WTC11 (cell line): ENCODE results near the gene ZCWPW1. TPM values are rescaled to one million over a fixed set of nuclear protein-coding genes. Genes with fewer than 3 reads are reported as not detected.

ENCODE experiments used
- ATAC-seq: fragments of 200-7000 bp; cut with Tn5 transposase; 2 replicates; pipeline ENCODE4 v1.10.0; 2021; ENCODE audit warnings: mild to moderate bottlenecking, moderate library complexity
- CTCF ChIA-PET: fragments of 300-600 bp; sonication (Branson Sonifier 250); formaldehyde crosslinking; loops from one replicate; lab custom pipeline; 2021; ENCODE audit warnings: antibody characterized with exemption; lab: Charles Lee
- POLR2A ChIA-PET: fragments of 350-600 bp; sonication (Branson Sonifier 250); formaldehyde crosslinking; loops from one replicate; lab custom pipeline; 2021; ENCODE audit warnings: antibody characterized with exemption; lab: Charles Lee
- DNase-seq: peaks from one replicate; pipeline ENCODE4 v3.0.0; 2021; ENCODE audit warnings: low spot score
- H3K27ac Mint-ChIP-seq: 2 replicates; pipeline ENCODE4 v1.8.0; 2021; ENCODE audit warnings: mixed read lengths
- H3K27me3 Mint-ChIP-seq: 2 replicates; pipeline ENCODE4 v1.8.0; 2021; ENCODE audit warnings: low read depth, mild to moderate bottlenecking, moderate library complexity, mixed read lengths
- H3K36me3 Mint-ChIP-seq: 2 replicates; pipeline ENCODE4 v1.8.0; 2021; ENCODE audit warnings: mixed read lengths
- H3K4me1 Mint-ChIP-seq: 2 replicates; pipeline ENCODE4 v1.8.0; 2022; ENCODE audit warnings: mixed read lengths
- H3K4me3 Mint-ChIP-seq: 2 replicates; pipeline ENCODE4 v1.8.0; 2021; ENCODE audit warnings: mild to moderate bottlenecking, moderate library complexity, mixed read lengths
- H3K9me3 Mint-ChIP-seq: 2 replicates; pipeline ENCODE4 v1.8.0; 2021; ENCODE audit warnings: mixed read lengths
- CREM ChIP-seq: sonication (generic); formaldehyde crosslinking; IDR thresholded peaks from 2 replicates; pipeline ENCODE4 v1.8.1; 2022; ENCODE audit warnings: mild to moderate bottlenecking, missing genetic modification reagents, moderate library complexity
- EMX1 ChIP-seq: fragments of 250-450 bp; sonication (Bioruptor Pico); IDR thresholded peaks from 2 replicates; pipeline ENCODE4 v1.8.0; 2021; ENCODE audit warnings: mild to moderate bottlenecking
- ETV6 ChIP-seq: sonication (generic); formaldehyde crosslinking; IDR thresholded peaks from 2 replicates; pipeline ENCODE4 v1.8.1; 2022; ENCODE audit warnings: mild to moderate bottlenecking, missing genetic modification reagents
- HMGA2 ChIP-seq: fragments of 250-450 bp; sonication (Bioruptor Pico); IDR thresholded peaks from 2 replicates; pipeline ENCODE4 v1.4.0; 2021; ENCODE audit warnings: mild to moderate bottlenecking, moderate library complexity
- JAZF1 ChIP-seq: fragments of 250-450 bp; sonication (Bioruptor Pico); IDR thresholded peaks from 2 replicates; pipeline ENCODE4 v1.9.0; 2021; ENCODE audit warnings: moderate library complexity, mild to moderate bottlenecking, inconsistent platforms
- NR1H2 ChIP-seq: sonication (generic); formaldehyde crosslinking; IDR thresholded peaks from 2 replicates; pipeline ENCODE4 v1.9.0; 2021; ENCODE audit warnings: mild to moderate bottlenecking, moderate library complexity, missing genetic modification reagents
- NR3C1 ChIP-seq: sonication (generic); formaldehyde crosslinking; conservative IDR thresholded peaks from 2 replicates; pipeline ENCODE4 v1.8.1; 2023; ENCODE audit warnings: low read depth, mild to moderate bottlenecking, missing genetic modification reagents
- TCF7 ChIP-seq: sonication (generic); formaldehyde crosslinking; IDR thresholded peaks from 2 replicates; pipeline ENCODE4 v1.8.0; 2022; ENCODE audit warnings: mild to moderate bottlenecking, low read depth, missing genetic modification reagents, moderate library complexity
- TP53 ChIP-seq: sonication (generic); formaldehyde crosslinking; IDR thresholded peaks from 2 replicates; pipeline ENCODE4 v1.8.1; 2023; ENCODE audit warnings: mild to moderate bottlenecking, missing genetic modification reagents
- ZNF219 ChIP-seq: sonication (generic); formaldehyde crosslinking; IDR thresholded peaks from 2 replicates; pipeline ENCODE4 v1.8.0; 2023; ENCODE audit warnings: missing genetic modification reagents, mild to moderate bottlenecking, borderline replicate concordance
- ZNF317 ChIP-seq: sonication (generic); formaldehyde crosslinking; IDR thresholded peaks from 2 replicates; pipeline ENCODE4 v1.8.1; 2023; ENCODE audit warnings: low read depth, mild to moderate bottlenecking, moderate library complexity, missing genetic modification reagents, borderline replicate concordance
- ZNF423 ChIP-seq: fragments of 250-450 bp; sonication (Bioruptor Pico); IDR thresholded peaks from 2 replicates; pipeline ENCODE4 v2.1.2; 2022; ENCODE audit warnings: mild to moderate bottlenecking, moderate library complexity
- total RNA-seq: library from RNA; stranded (reverse); gene quantifications from 3 replicates; pipeline ENCODE4 v1.2.3, GENCODE V29; 2021
- TF ChIP-seq, protein P1 (sequence below): sonication (generic); formaldehyde crosslinking; IDR thresholded peaks from 2 replicates; pipeline ENCODE4 v1.8.0; 2023; ENCODE audit warnings: mild to moderate bottlenecking, missing genetic modification reagents
- TF ChIP-seq, protein P2 (sequence below): sonication (generic); formaldehyde crosslinking; IDR thresholded peaks from 2 replicates; pipeline ENCODE4 v1.8.0; 2022; ENCODE audit warnings: missing genetic modification reagents
- TF ChIP-seq, protein P3 (sequence below): fragments of 250-450 bp; sonication (Bioruptor Pico); IDR thresholded peaks from 2 replicates; pipeline ENCODE4 v2.1.2; 2022; ENCODE audit warnings: mild to moderate bottlenecking, moderate library complexity
- TF ChIP-seq, protein P4 (sequence below): sonication (generic); formaldehyde crosslinking; IDR thresholded peaks from 2 replicates; pipeline ENCODE4 v1.8.1; 2023; ENCODE audit warnings: mild to moderate bottlenecking, missing genetic modification reagents
- TF ChIP-seq, protein P5 (sequence below): fragments of 250-450 bp; sonication (Bioruptor Pico); IDR thresholded peaks from 2 replicates; pipeline ENCODE4 v1.9.0; 2021; ENCODE audit warnings: moderate library complexity, mild to moderate bottlenecking, inconsistent platforms, borderline replicate concordance
- TF ChIP-seq, protein P6 (sequence below): sonication (generic); formaldehyde crosslinking; IDR thresholded peaks from 2 replicates; pipeline ENCODE4 v1.8.1; 2022; ENCODE audit warnings: low read depth, missing genetic modification reagents, borderline replicate concordance
- TF ChIP-seq, protein P7 (sequence below): sonication (generic); formaldehyde crosslinking; IDR thresholded peaks from 2 replicates; pipeline ENCODE4 v1.8.1; 2022; ENCODE audit warnings: low read depth, mild to moderate bottlenecking, moderate library complexity, missing genetic modification reagents, borderline replicate concordance

The ZCWPW1 gene
- total RNA-seq, 1 experiment from 2014 or later: 1.4 TPM

DNA sequence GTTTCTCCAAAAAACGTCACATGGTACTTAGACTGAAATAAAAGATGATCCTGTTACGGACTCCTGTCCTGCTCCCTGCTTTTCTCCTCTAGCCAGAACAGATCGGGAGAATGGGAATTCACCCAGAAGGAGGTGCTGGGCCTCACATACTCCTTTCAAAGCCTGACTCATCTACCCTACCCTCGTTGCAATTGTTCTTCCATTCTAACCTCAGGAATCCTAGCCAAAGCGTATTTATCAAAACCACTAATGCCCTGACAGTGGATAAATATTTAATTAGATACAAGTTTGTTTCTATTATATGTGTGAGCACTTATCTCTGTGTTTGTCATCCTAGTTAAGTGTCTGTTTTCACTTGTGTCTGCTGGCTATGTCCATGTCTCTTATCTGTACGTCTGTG lies 21.7 kb downstream of the ZCWPW1 start:
- no peaks in the 10 kb centered on the region for H3K9me3 Mint-ChIP-seq
- no peak for ATAC-seq
- DNase-seq: no peak
- no peak overlapping the region for H3K4me3 Mint-ChIP-seq
- no peak overlapping the region for H3K27ac Mint-ChIP-seq
- H3K36me3 Mint-ChIP-seq: no peaks in the 10 kb centered on the region
- ChIA-PET POLR2A (no interaction called here), CTCF (interaction anchor here (0.6 to 2.3 kb wide), 23 partner anchors 9 to 276 kb away, joined by 3 to 20 read pairs (median 6); partner anchors contain the start of genes GAL3ST4 and ZCWPW1)
- TF ChIP-seq, protein P1, sequence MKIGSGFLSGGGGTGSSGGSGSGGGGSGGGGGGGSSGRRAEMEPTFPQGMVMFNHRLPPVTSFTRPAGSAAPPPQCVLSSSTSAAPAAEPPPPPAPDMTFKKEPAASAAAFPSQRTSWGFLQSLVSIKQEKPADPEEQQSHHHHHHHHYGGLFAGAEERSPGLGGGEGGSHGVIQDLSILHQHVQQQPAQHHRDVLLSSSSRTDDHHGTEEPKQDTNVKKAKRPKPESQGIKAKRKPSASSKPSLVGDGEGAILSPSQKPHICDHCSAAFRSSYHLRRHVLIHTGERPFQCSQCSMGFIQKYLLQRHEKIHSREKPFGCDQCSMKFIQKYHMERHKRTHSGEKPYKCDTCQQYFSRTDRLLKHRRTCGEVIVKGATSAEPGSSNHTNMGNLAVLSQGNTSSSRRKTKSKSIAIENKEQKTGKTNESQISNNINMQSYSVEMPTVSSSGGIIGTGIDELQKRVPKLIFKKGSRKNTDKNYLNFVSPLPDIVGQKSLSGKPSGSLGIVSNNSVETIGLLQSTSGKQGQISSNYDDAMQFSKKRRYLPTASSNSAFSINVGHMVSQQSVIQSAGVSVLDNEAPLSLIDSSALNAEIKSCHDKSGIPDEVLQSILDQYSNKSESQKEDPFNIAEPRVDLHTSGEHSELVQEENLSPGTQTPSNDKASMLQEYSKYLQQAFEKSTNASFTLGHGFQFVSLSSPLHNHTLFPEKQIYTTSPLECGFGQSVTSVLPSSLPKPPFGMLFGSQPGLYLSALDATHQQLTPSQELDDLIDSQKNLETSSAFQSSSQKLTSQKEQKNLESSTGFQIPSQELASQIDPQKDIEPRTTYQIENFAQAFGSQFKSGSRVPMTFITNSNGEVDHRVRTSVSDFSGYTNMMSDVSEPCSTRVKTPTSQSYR (CRISPR knock-in tag): no peak
- TF ChIP-seq JAZF1 (no peak), TP53 (CRISPR knock-in tag) (no peak), ZNF423 (no peak), ETV6 (CRISPR knock-in tag) (no peak), EMX1 (CRISPR knock-in tag) (no peak), NR3C1 (no peak), NR1H2 (CRISPR knock-in tag) (no peak)
- TF ChIP-seq, protein P2, sequence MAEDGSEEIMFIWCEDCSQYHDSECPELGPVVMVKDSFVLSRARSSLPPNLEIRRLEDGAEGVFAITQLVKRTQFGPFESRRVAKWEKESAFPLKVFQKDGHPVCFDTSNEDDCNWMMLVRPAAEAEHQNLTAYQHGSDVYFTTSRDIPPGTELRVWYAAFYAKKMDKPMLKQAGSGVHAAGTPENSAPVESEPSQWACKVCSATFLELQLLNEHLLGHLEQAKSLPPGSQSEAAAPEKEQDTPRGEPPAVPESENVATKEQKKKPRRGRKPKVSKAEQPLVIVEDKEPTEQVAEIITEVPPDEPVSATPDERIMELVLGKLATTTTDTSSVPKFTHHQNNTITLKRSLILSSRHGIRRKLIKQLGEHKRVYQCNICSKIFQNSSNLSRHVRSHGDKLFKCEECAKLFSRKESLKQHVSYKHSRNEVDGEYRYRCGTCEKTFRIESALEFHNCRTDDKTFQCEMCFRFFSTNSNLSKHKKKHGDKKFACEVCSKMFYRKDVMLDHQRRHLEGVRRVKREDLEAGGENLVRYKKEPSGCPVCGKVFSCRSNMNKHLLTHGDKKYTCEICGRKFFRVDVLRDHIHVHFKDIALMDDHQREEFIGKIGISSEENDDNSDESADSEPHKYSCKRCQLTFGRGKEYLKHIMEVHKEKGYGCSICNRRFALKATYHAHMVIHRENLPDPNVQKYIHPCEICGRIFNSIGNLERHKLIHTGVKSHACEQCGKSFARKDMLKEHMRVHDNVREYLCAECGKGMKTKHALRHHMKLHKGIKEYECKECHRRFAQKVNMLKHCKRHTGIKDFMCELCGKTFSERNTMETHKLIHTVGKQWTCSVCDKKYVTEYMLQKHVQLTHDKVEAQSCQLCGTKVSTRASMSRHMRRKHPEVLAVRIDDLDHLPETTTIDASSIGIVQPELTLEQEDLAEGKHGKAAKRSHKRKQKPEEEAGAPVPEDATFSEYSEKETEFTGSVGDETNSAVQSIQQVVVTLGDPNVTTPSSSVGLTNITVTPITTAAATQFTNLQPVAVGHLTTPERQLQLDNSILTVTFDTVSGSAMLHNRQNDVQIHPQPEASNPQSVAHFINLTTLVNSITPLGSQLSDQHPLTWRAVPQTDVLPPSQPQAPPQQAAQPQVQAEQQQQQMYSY (CRISPR knock-in tag): no peak
- TF ChIP-seq, protein P3, sequence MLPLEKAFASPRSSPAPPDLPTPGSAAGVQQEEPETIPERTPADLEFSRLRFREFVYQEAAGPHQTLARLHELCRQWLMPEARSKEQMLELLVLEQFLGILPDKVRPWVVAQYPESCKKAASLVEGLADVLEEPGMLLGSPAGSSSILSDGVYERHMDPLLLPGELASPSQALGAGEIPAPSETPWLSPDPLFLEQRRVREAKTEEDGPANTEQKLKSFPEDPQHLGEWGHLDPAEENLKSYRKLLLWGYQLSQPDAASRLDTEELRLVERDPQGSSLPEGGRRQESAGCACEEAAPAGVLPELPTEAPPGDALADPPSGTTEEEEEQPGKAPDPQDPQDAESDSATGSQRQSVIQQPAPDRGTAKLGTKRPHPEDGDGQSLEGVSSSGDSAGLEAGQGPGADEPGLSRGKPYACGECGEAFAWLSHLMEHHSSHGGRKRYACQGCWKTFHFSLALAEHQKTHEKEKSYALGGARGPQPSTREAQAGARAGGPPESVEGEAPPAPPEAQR (CRISPR knock-in tag): no peak
- TF ChIP-seq, protein P4, sequence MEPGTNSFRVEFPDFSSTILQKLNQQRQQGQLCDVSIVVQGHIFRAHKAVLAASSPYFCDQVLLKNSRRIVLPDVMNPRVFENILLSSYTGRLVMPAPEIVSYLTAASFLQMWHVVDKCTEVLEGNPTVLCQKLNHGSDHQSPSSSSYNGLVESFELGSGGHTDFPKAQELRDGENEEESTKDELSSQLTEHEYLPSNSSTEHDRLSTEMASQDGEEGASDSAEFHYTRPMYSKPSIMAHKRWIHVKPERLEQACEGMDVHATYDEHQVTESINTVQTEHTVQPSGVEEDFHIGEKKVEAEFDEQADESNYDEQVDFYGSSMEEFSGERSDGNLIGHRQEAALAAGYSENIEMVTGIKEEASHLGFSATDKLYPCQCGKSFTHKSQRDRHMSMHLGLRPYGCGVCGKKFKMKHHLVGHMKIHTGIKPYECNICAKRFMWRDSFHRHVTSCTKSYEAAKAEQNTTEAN (CRISPR knock-in tag): no peak
- TF ChIP-seq, protein P5, sequence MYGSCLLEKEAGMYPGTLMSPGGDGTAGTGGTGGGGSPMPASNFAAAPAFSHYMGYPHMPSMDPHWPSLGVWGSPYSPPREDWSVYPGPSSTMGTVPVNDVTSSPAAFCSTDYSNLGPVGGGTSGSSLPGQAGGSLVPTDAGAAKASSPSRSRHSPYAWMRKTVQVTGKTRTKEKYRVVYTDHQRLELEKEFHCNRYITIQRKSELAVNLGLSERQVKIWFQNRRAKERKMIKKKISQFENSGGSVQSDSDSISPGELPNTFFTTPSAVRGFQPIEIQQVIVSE: no peak
- H3K27me3 Mint-ChIP-seq: peaks cover 21% of the 10 kb centered on the region
- H3K4me1 Mint-ChIP-seq: no peaks in the 10 kb centered on the region

DNA sequence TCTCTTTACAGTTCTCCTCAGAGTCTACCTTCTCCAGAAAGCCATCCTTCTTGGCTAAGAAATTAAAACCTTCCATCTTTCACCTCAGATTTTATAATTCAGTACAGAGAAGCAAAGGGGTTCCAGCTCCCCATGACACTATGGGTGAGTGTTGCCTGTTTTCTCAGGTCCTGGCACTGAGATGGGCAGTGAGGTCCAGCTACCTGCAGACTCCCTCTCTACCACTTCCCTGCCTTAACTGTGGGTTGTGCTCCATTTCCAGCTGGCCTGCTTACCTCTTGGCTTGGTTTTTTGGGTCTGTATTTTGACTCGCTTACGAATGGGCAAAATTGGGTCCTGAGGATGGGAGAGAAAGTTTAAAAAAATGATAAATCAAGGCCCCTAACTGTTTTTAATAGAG lies 26.3 kb downstream of the ZCWPW1 start:
- Mint-ChIP-seq H3K27me3 (peaks cover 35% of the 10 kb centered on the region), H3K9me3 (no peaks in the 10 kb centered on the region), H3K4me3 (no peak overlapping the region), H3K27ac (no peak overlapping the region), H3K36me3 (no peaks in the 10 kb centered on the region), H3K4me1 (peaks cover 8% of the 10 kb centered on the region)
- DNase-seq: no peak
- ChIA-PET CTCF (interaction anchor here (1.5 to 1.9 kb wide), 2 partner anchors 9 to 53 kb away, joined by 4 to 9 read pairs; no protein-coding TSS in a partner anchor), POLR2A (interaction anchor here (2.2 kb wide), 1 partner anchor 27 kb away, joined by 9 read pairs; the partner anchor contains the start of gene ZCWPW1)
- TF ChIP-seq CREM (CRISPR knock-in tag) (no peak), TCF7 (CRISPR knock-in tag) (no peak), ZNF219 (CRISPR knock-in tag) (no peak), ZNF317 (CRISPR knock-in tag) (no peak), HMGA2 (CRISPR knock-in tag) (no peak)
- TF ChIP-seq, protein P5: no peak
- TF ChIP-seq, protein P6, sequence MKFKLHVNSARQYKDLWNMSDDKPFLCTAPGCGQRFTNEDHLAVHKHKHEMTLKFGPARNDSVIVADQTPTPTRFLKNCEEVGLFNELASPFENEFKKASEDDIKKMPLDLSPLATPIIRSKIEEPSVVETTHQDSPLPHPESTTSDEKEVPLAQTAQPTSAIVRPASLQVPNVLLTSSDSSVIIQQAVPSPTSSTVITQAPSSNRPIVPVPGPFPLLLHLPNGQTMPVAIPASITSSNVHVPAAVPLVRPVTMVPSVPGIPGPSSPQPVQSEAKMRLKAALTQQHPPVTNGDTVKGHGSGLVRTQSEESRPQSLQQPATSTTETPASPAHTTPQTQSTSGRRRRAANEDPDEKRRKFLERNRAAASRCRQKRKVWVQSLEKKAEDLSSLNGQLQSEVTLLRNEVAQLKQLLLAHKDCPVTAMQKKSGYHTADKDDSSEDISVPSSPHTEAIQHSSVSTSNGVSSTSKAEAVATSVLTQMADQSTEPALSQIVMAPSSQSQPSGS: no peak
- TF ChIP-seq, protein P7, sequence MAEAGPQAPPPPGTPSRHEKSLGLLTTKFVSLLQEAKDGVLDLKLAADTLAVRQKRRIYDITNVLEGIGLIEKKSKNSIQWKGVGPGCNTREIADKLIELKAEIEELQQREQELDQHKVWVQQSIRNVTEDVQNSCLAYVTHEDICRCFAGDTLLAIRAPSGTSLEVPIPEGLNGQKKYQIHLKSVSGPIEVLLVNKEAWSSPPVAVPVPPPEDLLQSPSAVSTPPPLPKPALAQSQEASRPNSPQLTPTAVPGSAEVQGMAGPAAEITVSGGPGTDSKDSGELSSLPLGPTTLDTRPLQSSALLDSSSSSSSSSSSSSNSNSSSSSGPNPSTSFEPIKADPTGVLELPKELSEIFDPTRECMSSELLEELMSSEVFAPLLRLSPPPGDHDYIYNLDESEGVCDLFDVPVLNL: no peak
- ATAC-seq: no peak
